Stimulated activated naive CD8-positive, alpha-beta T cell treated with anti-CD3 and anti-CD28 coated beads, Interleukin-15, Interleukin-2, amounts not matched to agents 100 ng/mL and 50 ng/mL, for 24 hours (primary cell): ENCODE results near the gene SERTAD2.
A peak's percentile ranks its signal among the peaks of the same experiment; 100 is the strongest.

Experiments used
- H3K27ac Mint-ChIP-seq: one replicate; pipeline ENCODE4 v1.8.0; 2021; ENCODE audit warnings: mild to moderate bottlenecking, mixed read lengths
- H3K27me3 Mint-ChIP-seq: one replicate; pipeline ENCODE4 v1.8.0; 2021; ENCODE audit warnings: mixed read lengths
- H3K36me3 Mint-ChIP-seq: one replicate; pipeline ENCODE4 v1.8.0; 2021; ENCODE audit warnings: low read depth, mixed read lengths
- H3K4me1 Mint-ChIP-seq: one replicate; pipeline ENCODE4 v1.8.0; 2021; ENCODE audit warnings: low read depth, mixed read lengths
- H3K4me3 Mint-ChIP-seq: one replicate; pipeline ENCODE4 v1.8.0; 2021; ENCODE audit warnings: mild to moderate bottlenecking, mixed read lengths
- H3K9me3 Mint-ChIP-seq: one replicate; pipeline ENCODE4 v1.8.0; 2021; ENCODE audit warnings: mixed read lengths

Gene SERTAD2

GRCh38 chr2:64683771-64684510 is 30.2 kb upstream of the SERTAD2 start:
- no peaks in the 10 kb centered on the region for H3K36me3 Mint-ChIP-seq
- H3K4me1 Mint-ChIP-seq = peaks cover 53% of the 10 kb centered on the region
- no peak overlapping the region for H3K4me3 Mint-ChIP-seq
- H3K9me3 Mint-ChIP-seq = no peaks in the 10 kb centered on the region
- no peak overlapping the region for H3K27ac Mint-ChIP-seq
- no peaks in the 10 kb centered on the region for H3K27me3 Mint-ChIP-seq

DNA sequence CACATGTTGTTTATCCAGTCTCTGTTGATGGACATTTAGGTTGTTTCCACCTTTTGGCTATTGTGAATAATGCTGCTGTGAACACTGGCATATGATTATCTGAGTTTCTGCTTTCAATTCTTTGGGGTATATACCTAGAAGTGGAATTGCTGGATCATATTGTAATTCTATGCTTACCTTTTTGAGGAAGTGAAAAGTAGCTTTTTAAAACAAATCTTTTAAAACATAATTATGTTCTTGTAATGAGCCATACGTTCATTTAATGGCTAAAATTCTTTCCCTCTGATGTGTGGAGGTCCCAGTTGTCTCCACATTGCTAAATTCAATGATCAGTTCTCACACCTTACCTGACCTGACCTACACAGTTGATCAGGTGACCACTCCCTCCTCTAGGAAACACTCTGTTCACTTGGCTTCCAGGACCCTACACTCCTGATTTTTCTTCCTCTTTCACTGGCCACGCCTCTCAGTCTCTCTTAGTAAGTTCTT is 27.8 kb upstream of the SERTAD2 start:
- H3K4me1 Mint-ChIP-seq = peaks cover 65% of the 10 kb centered on the region
- H3K36me3 Mint-ChIP-seq = no peaks in the 10 kb centered on the region
- H3K4me3 Mint-ChIP-seq = no peak overlapping the region
- no peak overlapping the region for H3K27ac Mint-ChIP-seq
- H3K27me3 Mint-ChIP-seq = no peaks in the 10 kb centered on the region
- H3K9me3 Mint-ChIP-seq = no peaks in the 10 kb centered on the region

DNA sequence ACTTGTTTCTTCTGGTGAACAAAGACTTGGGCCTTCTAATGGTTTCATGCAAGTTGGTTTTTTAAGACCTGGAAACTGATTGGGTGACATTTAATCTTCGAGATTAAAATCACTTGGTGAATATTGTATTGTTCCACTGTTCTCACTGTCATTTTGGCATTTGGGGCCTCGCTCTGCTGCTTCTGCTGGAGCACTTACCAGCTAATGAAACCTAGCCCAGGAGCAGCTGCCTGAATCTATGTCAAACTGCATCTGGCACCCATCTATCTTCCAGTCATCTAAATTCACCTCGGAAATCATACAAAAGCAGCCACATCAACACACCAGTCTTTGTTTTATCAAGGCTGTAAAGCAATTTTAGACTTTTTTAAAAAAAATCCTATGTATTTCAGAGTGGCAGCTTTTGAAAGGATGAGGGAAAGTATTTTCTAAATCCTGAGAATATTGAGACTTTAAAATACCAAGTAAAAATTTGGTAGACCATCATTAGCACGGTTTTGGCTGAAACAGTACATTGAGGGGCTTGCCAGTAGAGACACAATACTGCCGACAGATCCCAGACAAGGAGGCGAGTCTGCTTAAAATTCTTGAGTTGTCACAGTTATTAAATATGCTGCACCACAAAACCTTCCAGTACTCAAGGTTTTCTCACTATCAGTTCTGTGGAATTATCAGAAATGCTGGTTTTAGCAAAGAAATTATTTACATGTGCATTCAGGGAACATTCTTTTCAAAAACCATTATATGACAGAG is 26.1 kb upstream of the SERTAD2 start:
- Mint-ChIP-seq H3K4me1 (peaks cover 70% of the 10 kb centered on the region), H3K4me3 (peak overlapping the region; percentile 35), H3K9me3 (no peaks in the 10 kb centered on the region), H3K27ac (peak overlapping the region; percentile 83), H3K36me3 (no peaks in the 10 kb centered on the region), H3K27me3 (no peaks in the 10 kb centered on the region)

- H3K27me3 Mint-ChIP-seq = no peaks in the 10 kb centered on the region
- H3K36me3 Mint-ChIP-seq = no peaks in the 10 kb centered on the region
- peak overlapping the region; percentile 83 for H3K27ac Mint-ChIP-seq
- peak overlapping the region; percentile 35 for H3K4me3 Mint-ChIP-seq
- peaks cover 70% of the 10 kb centered on the region for H3K4me1 Mint-ChIP-seq
- H3K9me3 Mint-ChIP-seq = no peaks in the 10 kb centered on the region
Measured at GRCh38 chr2:64678771-64679590, 25.3 kb upstream of the SERTAD2 start.

DNA sequence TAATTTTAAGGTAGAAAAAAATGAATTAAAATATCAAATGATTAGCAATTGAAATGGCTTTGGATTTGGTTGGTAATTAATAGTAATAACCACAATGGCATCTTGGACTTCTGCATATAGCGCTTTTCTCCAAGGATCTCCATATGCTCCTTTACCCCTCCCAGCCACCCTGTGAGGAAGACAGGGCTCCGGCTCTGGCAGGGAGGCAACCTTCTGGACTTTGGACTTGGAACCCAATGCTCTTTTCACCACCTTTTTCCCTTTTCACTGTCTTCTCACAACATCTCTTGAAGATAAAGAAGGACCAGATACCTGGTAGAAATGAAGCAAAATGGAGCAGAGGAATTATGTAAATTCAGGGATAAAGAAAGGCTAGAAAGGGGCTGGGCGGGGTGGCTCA is 23.8 kb upstream of the SERTAD2 start:
- Mint-ChIP-seq H3K27me3 (no peaks in the 10 kb centered on the region), H3K4me1 (peaks cover 72% of the 10 kb centered on the region), H3K36me3 (no peaks in the 10 kb centered on the region)

DNA sequence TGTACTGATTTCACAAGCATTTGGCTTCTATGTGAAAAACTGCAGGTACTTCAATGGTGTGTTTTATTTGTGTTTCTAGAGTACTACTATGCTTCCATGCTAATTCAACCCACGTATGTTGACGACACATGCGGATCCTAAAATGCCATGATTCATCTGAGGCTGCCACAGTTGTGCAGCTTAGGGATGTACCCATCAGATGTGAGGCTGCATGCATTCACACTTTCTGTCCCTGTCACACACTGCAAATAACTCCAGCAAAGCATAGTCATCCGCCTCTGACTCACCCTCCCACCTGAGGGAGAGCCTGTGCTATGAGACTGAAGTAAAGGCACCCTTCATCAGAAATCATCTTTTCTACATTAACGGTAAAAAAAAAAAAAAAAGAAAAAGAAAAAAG is 22.1 kb upstream of the SERTAD2 start:
- Mint-ChIP-seq H3K4me1 (peaks cover 73% of the 10 kb centered on the region), H3K4me3 (no peak overlapping the region), H3K27ac (peak overlapping the region; percentile 72), H3K9me3 (no peaks in the 10 kb centered on the region), H3K36me3 (no peaks in the 10 kb centered on the region), H3K27me3 (no peaks in the 10 kb centered on the region)

More for the DNA sequence above, 23.8 kb upstream of the SERTAD2 start:
- no peaks in the 10 kb centered on the region for H3K9me3 Mint-ChIP-seq
- H3K4me3 Mint-ChIP-seq = no peak overlapping the region
- H3K27ac Mint-ChIP-seq = peak overlapping the region; percentile 43

DNA sequence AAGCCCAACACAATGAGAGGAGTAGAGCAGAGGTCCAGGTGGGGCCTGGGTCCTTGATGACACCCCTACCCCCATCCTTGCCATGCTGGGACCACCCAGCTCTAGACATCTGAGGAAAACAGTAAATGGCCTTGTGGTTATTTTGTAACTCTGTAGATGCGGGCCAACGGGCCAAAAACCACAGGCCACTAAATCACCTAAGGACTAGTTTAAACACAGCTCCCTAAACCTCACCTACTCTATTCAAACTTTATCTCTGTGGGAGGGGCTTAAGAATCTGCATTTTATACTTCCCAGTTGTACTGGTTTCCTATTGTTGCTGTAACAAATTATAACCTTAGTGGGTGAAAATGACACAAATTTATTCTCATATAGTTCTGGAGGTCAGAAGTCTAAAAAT is 19.0 kb upstream of the SERTAD2 start:
- Mint-ChIP-seq H3K9me3 (no peaks in the 10 kb centered on the region), H3K27me3 (no peaks in the 10 kb centered on the region), H3K4me1 (peaks cover 45% of the 10 kb centered on the region), H3K27ac (no peak overlapping the region), H3K4me3 (no peak overlapping the region), H3K36me3 (no peaks in the 10 kb centered on the region)

- no peak overlapping the region for H3K27ac Mint-ChIP-seq
Measured at GRCh38 chr2:64670047-64670446, 16.3 kb upstream of the SERTAD2 start.

DNA sequence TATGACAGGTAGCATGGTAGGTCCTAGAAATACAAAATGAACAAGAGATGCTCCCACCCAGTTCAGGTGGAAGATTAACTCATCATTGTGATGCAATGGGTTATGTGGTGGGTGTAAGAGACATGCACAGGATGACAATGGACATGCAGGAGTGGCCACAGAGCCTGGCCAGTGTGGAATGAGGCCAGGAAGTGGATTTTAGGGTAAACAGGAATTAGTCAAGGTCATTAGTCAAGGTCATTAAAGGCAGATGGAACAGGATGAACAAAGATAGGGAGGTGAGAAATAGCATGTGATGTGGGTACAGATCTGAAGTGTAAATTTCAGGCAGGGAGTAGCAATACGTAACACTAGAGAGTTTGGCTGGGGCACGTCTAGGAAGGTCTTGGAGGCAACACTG is 15.6 kb upstream of the SERTAD2 start:
- Mint-ChIP-seq H3K4me1 (peaks cover 29% of the 10 kb centered on the region), H3K4me3 (no peak overlapping the region), H3K27me3 (no peaks in the 10 kb centered on the region), H3K36me3 (no peaks in the 10 kb centered on the region), H3K27ac (no peak overlapping the region), H3K9me3 (no peaks in the 10 kb centered on the region)

More at GRCh38 chr2:64670047-64670446, 16.3 kb upstream of the SERTAD2 start:
- Mint-ChIP-seq H3K9me3 (no peaks in the 10 kb centered on the region), H3K27me3 (no peaks in the 10 kb centered on the region), H3K4me3 (no peak overlapping the region), H3K36me3 (no peaks in the 10 kb centered on the region), H3K4me1 (peaks cover 28% of the 10 kb centered on the region)

DNA sequence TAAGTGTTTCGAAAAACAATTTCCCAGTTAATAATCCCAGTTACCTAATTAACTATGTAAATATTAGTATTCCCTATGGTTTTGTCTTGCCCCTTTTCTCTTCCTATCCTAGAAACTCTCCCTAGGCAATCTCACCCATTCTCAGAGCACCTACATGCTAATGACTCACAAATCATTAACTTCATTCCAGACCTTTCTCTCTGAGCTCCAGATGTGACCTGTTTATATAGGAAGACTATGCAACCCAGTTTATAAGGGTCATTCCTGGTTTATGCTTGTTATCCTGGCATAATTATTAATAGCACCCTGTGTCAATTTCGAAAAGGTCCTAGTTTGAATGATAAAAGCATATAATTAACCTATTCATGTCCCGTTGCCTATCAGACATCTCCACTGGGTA is 14.8 kb upstream of the SERTAD2 start:
- peaks cover 35% of the 10 kb centered on the region for H3K4me1 Mint-ChIP-seq
- H3K36me3 Mint-ChIP-seq = peaks cover 3% of the 10 kb centered on the region
- no peak overlapping the region for H3K27ac Mint-ChIP-seq
- no peaks in the 10 kb centered on the region for H3K9me3 Mint-ChIP-seq
- H3K4me3 Mint-ChIP-seq = no peak overlapping the region
- no peaks in the 10 kb centered on the region for H3K27me3 Mint-ChIP-seq

DNA sequence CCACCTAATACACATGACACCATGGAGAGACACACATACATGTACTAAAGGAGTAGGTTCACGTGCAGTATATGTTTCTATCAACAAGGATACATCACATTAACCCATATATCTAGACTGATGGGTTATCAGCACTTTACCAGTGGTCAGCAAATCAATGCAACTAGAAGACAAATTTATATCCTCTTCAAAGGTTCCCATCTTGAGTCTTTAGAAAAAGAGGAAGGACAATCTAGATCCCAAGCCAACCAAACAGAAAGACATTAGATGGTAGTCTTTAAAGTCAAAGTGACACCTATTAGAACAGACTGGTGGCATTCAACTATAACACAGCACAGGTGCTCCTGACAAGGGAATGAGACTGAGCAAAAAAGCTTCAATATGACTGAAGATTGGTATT is 13.8 kb upstream of the SERTAD2 start:
- peak overlapping the region; percentile 24 for H3K4me3 Mint-ChIP-seq
- H3K9me3 Mint-ChIP-seq = no peaks in the 10 kb centered on the region
- H3K27ac Mint-ChIP-seq = peak overlapping the region; percentile 69
- no peaks in the 10 kb centered on the region for H3K27me3 Mint-ChIP-seq
- H3K36me3 Mint-ChIP-seq = peaks cover 3% of the 10 kb centered on the region
- H3K4me1 Mint-ChIP-seq = peaks cover 31% of the 10 kb centered on the region

DNA sequence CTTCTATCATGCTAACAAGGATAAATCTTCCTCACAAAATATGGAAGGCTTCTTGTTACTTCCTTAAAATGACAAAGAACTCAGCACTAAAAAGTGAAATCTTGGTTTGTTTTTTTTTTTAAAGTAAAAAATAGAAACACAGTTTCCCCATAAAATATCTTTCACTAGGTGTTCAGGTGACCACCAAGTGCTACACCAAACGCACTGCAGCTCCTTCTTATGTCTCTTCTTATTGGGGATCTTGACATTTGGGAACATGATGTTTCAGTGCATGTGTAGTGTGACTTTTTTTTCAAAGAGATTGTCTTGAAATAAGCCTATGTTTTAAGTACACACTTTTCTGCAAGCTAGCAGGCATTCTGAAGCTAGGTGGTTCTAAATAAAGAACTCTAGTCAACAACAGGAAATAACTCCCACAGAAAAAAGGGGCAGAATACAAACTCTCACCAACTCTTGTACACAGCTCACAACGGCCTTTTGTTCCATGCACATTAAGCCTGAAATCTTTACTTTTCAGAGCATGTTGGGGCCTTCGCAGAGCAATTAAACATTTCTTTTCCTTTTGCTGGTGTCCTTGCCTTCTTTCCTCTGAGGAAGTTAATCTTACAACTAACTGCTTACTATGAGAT is 13.2 kb upstream of the SERTAD2 start:
- Mint-ChIP-seq H3K27ac (peak overlapping the region; percentile 69), H3K27me3 (no peaks in the 10 kb centered on the region), H3K9me3 (no peaks in the 10 kb centered on the region), H3K36me3 (peaks cover 3% of the 10 kb centered on the region), H3K4me1 (peaks cover 31% of the 10 kb centered on the region), H3K4me3 (peak overlapping the region; percentile 24)

GRCh38 chr2:64665709-64666108 is 12.0 kb upstream of the SERTAD2 start:
- peaks cover 3% of the 10 kb centered on the region for H3K36me3 Mint-ChIP-seq
- H3K9me3 Mint-ChIP-seq = no peaks in the 10 kb centered on the region
- H3K4me1 Mint-ChIP-seq = peaks cover 33% of the 10 kb centered on the region
- no peaks in the 10 kb centered on the region for H3K27me3 Mint-ChIP-seq
- H3K27ac Mint-ChIP-seq = peak overlapping the region; percentile 18
- no peak overlapping the region for H3K4me3 Mint-ChIP-seq

GRCh38 chr2:64663402-64663801 is 9.7 kb upstream of the SERTAD2 start:
- H3K4me1 Mint-ChIP-seq = peaks cover 51% of the 10 kb centered on the region
- peaks cover 3% of the 10 kb centered on the region for H3K36me3 Mint-ChIP-seq
- no peaks in the 10 kb centered on the region for H3K27me3 Mint-ChIP-seq
- no peak overlapping the region for H3K4me3 Mint-ChIP-seq
- H3K27ac Mint-ChIP-seq = peak overlapping the region; percentile 78
- H3K9me3 Mint-ChIP-seq = no peaks in the 10 kb centered on the region
